ENCODE data around the gene PCBP4.

GRCh38 chr3:51938780-51939425, 28.4 kb downstream of the PCBP4 start:
- TF ChIP-seq POLR2A (IDR thresholded peaks at IDR 0.05) (no peak), CTCF (IDR thresholded peaks at IDR 0.05) (no peak)
